Suprapubic skin (tissue), 4 donors: ENCODE data around the gene TRMU. TPM values are rescaled to one million over a fixed set of nuclear protein-coding genes. Genes with fewer than 3 reads are reported as not detected.

Experiments
- DNase-seq, 2 donors: peaks; one replicate each; pipeline ENCODE4 v3.0.0-alpha.2; 2019; ENCODE audit warnings: low spot score in 2 of 2
- H3K27ac ChIP-seq: fragments of 200-600 bp; sonication (generic); one replicate; pipeline ENCODE4 v1.5.1; 2019
- H3K27me3 ChIP-seq: fragments of 200-600 bp; sonication (generic); one replicate; pipeline ENCODE4 v1.5.1; 2019
- H3K36me3 ChIP-seq: fragments of 200-600 bp; sonication (generic); one replicate; pipeline ENCODE4 v1.5.1; 2019
- H3K4me1 ChIP-seq: fragments of 200-600 bp; sonication (generic); one replicate; pipeline ENCODE4 v1.5.1; 2019
- H3K4me3 ChIP-seq: fragments of 200-600 bp; sonication (generic); one replicate; pipeline ENCODE4 v1.5.1; 2019; ENCODE audit warnings: mild to moderate bottlenecking
- H3K9me3 ChIP-seq: fragments of 200-600 bp; sonication (generic); one replicate; pipeline ENCODE4 v1.5.1; 2019
- EP300 ChIP-seq: sonication (generic); formaldehyde crosslinking; IDR thresholded peaks from one replicate; pipeline ENCODE4 v1.6.1; 2017; ENCODE audit warnings: antibody characterized with exemption
- POLR2A ChIP-seq, 2 donors: fragments of 450-650 bp; IDR thresholded peaks; one replicate each; pipeline ENCODE4 v1.6.1; 2017; ENCODE audit warnings: antibody characterized with exemption in 2 of 2, mild to moderate bottlenecking in 2 of 2, moderate library complexity in 2 of 2
- POLR2AphosphoS5 ChIP-seq, 3 donors: sonication (generic); formaldehyde crosslinking; IDR thresholded peaks; one replicate each; pipeline ENCODE4 v1.6.1; 2017; ENCODE audit warnings: antibody characterized with exemption in 3 of 3
- WGBS: methylation state at CpG from one replicate; pipeline ENCODE4 v1.1.5; 2018; 5-methylcytosine and 5-hydroxymethylcytosine counted together
- total RNA-seq, 4 donors: library from RNA; depleted of rRNA; stranded (reverse); fragments of >200 nt; gene quantifications; one replicate each; pipeline ENCODE4 v1.1.0, GENCODE V29; 2016
- TF ChIP-seq, protein P1 (sequence below), 2 donors: fragments of 200-600 bp in 1 of 2; fragments of 450-650 bp in 1 of 2; sonication (generic) in 1 of 2; IDR thresholded peaks; one replicate each; pipeline ENCODE4 v1.5.1; 2016 to 2019; ENCODE audit warnings: antibody characterized with exemption in 2 of 2, mild to moderate bottlenecking in 1 of 2, moderate library complexity in 1 of 2

TRMU gene
- total RNA-seq, 4 donors from 2014 or later: 28.3 to 109 (median 40.9) TPM

DNA sequence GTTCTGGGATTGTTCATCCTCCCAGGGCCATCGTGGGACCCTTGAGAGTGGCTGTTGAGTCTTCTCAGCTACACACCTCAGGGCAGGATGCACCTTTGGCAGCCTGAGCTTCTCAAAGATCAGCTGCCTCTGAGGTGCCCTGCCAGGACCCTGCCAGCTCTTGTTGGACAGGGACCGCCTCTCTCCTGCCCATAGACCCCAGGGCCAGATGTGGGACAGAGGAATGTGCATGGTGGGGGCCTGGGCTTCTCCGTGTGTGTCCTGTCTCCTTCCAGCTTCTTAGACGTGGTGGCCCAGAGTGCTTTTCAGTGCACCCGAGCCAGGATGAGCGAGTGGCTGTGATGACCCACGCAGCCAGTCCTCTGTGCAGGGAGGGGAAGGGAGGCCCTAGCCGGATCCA is 5.9 kb upstream of the TRMU start:
- Histone ChIP-seq H3K36me3 (no peaks in the 10 kb centered on the region), H3K27ac (no peak overlapping the region), H3K9me3 (no peaks in the 10 kb centered on the region), H3K27me3 (no peaks in the 10 kb centered on the region), H3K4me1 (peaks cover under 1% of the 10 kb centered on the region), H3K4me3 (no peak overlapping the region)
- WGBS: 94% methylated on average over 5 of the region's 8 CpGs
- no peak for DNase-seq
- TF ChIP-seq EP300 (no peak), POLR2AphosphoS5 (IDR thresholded peaks at IDR 0.05) (no peak), POLR2A (IDR thresholded peaks at IDR 0.05) (no peak)
- TF ChIP-seq, protein P1, sequence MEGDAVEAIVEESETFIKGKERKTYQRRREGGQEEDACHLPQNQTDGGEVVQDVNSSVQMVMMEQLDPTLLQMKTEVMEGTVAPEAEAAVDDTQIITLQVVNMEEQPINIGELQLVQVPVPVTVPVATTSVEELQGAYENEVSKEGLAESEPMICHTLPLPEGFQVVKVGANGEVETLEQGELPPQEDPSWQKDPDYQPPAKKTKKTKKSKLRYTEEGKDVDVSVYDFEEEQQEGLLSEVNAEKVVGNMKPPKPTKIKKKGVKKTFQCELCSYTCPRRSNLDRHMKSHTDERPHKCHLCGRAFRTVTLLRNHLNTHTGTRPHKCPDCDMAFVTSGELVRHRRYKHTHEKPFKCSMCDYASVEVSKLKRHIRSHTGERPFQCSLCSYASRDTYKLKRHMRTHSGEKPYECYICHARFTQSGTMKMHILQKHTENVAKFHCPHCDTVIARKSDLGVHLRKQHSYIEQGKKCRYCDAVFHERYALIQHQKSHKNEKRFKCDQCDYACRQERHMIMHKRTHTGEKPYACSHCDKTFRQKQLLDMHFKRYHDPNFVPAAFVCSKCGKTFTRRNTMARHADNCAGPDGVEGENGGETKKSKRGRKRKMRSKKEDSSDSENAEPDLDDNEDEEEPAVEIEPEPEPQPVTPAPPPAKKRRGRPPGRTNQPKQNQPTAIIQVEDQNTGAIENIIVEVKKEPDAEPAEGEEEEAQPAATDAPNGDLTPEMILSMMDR (IDR thresholded peaks at IDR 0.05): no peak

- WGBS: 86% methylated on average over 4 of the region's 4 CpGs
Measured at GRCh38 chr22:46330426-46330825, 5.1 kb upstream of the TRMU start.

DNA sequence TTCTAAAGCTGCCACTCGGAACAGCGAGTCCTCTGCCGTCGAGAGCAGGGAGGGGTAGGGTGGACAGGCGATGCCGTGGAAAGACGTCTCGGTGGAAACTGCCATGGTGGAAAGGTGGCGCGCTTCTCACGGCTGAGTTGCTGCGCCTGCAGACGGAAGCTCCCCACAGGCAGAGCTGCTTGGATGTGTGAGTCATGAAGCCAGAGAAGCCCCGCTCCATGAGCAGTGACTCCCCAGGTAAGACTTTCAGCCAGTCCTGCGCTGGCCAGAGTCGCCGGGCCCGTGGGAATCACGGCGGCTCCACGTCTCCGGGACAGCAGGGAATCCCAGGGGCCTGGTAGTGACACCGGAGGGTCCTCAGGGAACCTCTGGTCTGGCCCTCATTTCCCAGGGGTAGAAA is 4.0 kb upstream of the TRMU start:
- TF ChIP-seq EP300 (no peak), POLR2A (IDR thresholded peaks at IDR 0.05) (no peak), POLR2AphosphoS5 (IDR thresholded peaks at IDR 0.05) (no peak)
- TF ChIP-seq, protein P1 (IDR thresholded peaks at IDR 0.05): no peak
- Histone ChIP-seq H3K27ac (no peak overlapping the region), H3K4me3 (no peak overlapping the region), H3K9me3 (no peaks in the 10 kb centered on the region), H3K27me3 (no peaks in the 10 kb centered on the region), H3K36me3 (no peaks in the 10 kb centered on the region), H3K4me1 (peaks cover 9% of the 10 kb centered on the region)
- 97% methylated on average over 14 of the region's 23 CpGs for WGBS
- DNase-seq: no peak

More at GRCh38 chr22:46330426-46330825, 5.1 kb upstream of the TRMU start:
- no peaks in the 10 kb centered on the region for H3K9me3 ChIP-seq
- DNase-seq: no peak
- TF ChIP-seq, protein P1 (IDR thresholded peaks at IDR 0.05): no peak
- TF ChIP-seq POLR2AphosphoS5 (IDR thresholded peaks at IDR 0.05) (no peak), EP300 (no peak), POLR2A (IDR thresholded peaks at IDR 0.05) (no peak)
- H3K36me3 ChIP-seq: no peaks in the 10 kb centered on the region
- peaks cover 6% of the 10 kb centered on the region for H3K4me1 ChIP-seq
- no peak overlapping the region for H3K4me3 ChIP-seq
- H3K27me3 ChIP-seq: no peaks in the 10 kb centered on the region
- H3K27ac ChIP-seq: no peak overlapping the region

DNA sequence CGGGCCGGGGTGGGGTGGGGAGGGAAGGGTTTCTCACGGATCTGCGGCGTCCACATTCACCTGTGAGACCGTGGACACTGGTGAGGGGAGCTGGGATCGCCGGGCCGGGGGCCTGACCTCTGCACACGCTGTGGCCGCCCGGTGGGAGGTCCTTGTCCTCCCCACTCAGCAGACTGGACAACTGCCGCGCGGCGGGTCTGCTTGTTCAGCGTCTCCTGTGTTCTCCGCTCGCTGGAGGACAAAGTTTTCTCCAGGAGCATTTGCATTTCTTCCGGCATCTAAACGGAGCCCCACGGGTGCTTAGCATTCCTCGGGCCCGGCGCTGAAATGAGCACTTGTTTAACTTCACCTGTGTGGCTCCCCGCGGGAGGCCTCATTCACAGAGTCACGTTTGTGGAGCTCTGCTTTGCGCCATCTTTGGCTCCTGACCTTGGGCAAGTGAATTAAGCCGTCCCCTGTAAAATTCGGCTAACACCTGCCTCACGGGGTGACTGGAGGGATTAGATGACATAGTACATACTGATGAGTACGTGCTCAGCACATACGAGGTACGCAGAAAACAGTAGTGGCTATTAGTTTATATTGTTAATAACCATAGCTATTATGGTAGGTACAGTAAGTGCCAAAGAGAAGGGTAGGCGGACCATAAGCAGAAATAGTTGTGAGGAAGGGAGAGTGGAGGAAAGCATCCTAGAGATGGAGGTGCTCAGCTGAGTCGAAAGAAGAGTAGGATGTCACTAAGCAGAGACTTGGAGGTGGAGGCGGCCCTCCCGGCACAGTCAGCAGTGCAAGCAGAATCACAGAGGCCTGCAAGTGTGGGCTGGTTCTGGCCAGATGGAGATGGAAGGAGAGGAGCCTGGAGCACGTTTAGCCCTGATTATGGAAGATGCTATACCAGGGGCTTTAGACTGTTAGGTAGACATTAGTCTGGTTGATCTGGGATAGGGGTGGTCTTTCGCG is 885 bp downstream of the TRMU start:
- Histone ChIP-seq H3K4me1 (peaks cover 21% of the 10 kb centered on the region), H3K27ac (peak overlapping the region; percentile 86), H3K36me3 (peaks cover 36% of the 10 kb centered on the region), H3K9me3 (no peaks in the 10 kb centered on the region), H3K4me3 (peak overlapping the region; percentile 98), H3K27me3 (no peaks in the 10 kb centered on the region)
- no peak for DNase-seq
- TF ChIP-seq, protein P1 (IDR thresholded peaks at IDR 0.05): no peak
- TF ChIP-seq POLR2A (IDR thresholded peaks at IDR 0.05): no peak
- no peak for TF ChIP-seq EP300
- TF ChIP-seq POLR2AphosphoS5 (IDR thresholded peaks at IDR 0.05): no peak
- WGBS: 17% methylated on average over 17 of the region's 42 CpGs

GRCh38 chr22:46337870-46338269 is 2.4 kb downstream of the TRMU start:
- H3K27ac ChIP-seq: no peak overlapping the region
- TF ChIP-seq POLR2A (IDR thresholded peaks at IDR 0.05): no peak
- TF ChIP-seq, protein P1 (IDR thresholded peaks at IDR 0.05): no peak
- no peak for TF ChIP-seq POLR2AphosphoS5 (IDR thresholded peaks at IDR 0.05)
- no peak for TF ChIP-seq EP300
- no peak overlapping the region for H3K4me3 ChIP-seq
- no peaks in the 10 kb centered on the region for H3K9me3 ChIP-seq
- H3K36me3 ChIP-seq: peaks cover 51% of the 10 kb centered on the region
- no peaks in the 10 kb centered on the region for H3K27me3 ChIP-seq
- no peak for DNase-seq
- peaks cover 21% of the 10 kb centered on the region for H3K4me1 ChIP-seq
- WGBS: 75% methylated on average over 4 of the region's 9 CpGs
